Dedifferentiated amniotic fluid mesenchymal stem cell (primary cell): ENCODE results near the gene ACAA1.
"Not testable (repeated sequence)": the region's sequence is repeated elsewhere in the genome, so short reads cannot be mapped to it uniquely, and the experiment has no call there.

Experiments
- DNase-seq: peaks from one replicate; pipeline ENCODE4 v3.0.0-alpha.2; 2016; ENCODE audit errors: extremely low spot score

Gene ACAA1, protein sequence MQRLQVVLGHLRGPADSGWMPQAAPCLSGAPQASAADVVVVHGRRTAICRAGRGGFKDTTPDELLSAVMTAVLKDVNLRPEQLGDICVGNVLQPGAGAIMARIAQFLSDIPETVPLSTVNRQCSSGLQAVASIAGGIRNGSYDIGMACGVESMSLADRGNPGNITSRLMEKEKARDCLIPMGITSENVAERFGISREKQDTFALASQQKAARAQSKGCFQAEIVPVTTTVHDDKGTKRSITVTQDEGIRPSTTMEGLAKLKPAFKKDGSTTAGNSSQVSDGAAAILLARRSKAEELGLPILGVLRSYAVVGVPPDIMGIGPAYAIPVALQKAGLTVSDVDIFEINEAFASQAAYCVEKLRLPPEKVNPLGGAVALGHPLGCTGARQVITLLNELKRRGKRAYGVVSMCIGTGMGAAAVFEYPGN

GRCh38 chr3:38136777-38137614 is at the start of gene ACAA1:
Gene ACAA1, minus strand, starts transcription at chr3:38137127. Its CDS starts 92 bp downstream, at chr3:38137035.
- DNase-seq = peak; percentile 99

DNA sequence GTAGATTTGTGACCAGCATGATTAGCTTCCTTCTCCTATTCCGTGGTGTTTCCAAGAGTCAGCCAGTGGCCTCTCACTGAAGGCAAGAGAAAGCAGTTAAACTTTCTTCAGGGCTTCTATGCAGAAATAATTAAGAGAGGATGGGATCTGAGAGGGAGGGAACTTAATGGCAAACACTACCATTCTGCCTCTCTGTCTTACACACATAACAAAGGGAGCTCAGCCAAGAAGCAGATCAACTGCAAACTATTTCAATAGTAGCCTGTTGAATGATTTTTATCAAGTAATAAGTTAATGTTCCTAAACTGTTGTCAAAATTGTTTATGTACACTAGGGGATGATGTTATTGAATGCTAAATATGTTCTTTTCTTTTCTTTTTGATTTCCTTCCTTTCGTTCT is 40.3 kb upstream of the ACAA1 start:
- no peak for DNase-seq

DNA sequence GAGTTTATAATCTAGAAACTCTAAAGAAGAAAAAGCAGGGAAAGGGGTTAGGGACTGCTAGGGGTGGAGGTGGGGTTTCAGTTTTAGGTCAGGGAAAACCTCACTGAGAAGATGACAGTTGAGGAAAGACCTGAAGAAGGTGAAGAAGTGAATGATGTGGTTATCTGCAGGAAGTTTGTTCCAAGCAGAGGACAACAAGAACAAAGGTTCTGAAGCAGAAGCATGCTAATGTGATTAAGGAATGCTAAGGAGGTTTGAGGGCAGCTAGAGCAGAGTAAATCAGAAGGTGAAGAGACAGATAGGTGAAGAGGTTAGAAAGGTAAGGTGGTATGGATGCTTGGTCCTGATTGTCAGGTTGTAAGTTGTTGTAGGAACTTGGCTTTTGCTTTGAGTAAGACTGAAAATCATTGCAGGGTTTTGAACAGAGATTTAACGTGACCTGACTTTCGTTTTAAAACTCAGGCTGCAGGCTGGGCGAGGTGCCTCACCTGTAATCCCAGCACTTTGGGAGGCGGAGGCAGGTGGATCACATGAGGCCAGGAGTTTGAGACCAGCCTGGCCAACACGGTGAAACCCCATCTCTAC is 37.0 kb upstream of the ACAA1 start:
- no peak for DNase-seq

DNA sequence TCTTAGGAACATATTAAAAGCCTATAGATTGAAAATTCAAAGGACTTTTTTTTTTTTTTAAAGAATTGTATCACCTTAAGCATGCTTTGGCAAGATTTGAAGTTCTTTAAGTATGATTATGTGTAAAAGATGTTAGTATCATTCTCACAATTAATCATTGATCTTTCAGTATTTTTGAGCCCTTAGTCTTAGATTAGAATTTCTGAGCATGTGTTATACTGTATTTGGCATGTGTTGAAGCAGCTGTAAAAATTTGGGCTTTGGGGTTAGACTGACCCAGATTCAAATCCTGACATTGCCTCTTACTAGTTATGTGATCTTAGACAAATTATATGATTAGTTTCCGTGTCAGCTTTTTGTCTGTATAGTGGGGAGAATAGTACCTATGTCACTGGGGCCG is 34.7 kb upstream of the ACAA1 start:
- DNase-seq = no peak

- DNase-seq = no peak
Measured at GRCh38 chr3:38170722-38171121, 33.8 kb upstream of the ACAA1 start.

DNA sequence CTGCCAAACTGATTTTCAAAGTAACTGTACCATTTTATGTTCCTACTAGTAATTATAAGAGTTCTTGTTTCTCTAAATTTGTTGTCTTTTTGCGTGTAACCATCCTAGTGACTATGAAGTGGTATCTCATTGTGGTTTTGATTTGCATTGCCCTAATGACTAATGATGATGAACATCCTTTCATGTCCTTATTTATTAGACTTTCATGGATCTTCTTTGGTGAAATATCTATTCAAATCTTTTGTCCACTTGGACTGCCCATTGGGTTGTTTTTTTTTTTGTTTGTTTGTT is 32.0 kb upstream of the ACAA1 start:
- no peak for DNase-seq

DNA sequence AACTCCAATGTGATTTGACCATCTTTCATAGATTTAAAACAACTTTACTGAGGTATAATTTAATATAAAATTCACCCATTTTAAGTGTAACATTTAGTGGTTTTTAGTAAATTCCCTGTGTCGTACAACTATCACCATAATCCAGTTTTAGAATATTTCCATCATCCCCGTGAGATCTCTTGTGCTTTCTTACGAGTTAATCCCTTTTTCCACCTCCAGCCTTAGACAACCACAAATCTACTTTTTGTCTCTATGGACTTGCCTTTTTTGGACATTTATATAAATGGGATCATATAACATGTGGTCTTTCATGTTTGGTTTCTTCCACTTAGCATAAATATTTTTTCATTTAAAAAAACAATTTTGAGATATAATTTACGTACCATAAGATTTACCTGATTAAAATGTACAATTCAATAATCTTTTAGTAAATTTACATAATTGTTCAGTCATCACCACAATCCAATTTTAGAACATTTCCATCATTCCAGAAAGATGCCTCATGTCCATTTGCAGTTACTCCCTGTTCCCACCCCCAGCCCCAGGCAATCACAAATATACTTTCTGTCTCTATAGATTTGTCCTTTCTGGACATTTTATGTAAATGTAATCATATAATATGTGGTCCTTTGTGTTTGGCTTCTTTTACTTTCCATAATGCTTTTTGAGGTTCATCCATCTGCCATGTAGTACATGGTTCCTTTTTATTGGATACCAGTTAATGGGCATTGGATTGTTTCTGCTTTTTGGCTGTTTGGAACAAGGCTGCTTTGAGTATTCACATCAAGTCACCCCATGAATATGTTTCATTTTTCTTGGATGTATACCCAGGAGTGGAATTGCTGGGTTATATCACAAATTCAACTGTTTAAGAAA is 31.5 kb upstream of the ACAA1 start:
- DNase-seq = peak; percentile 89

DNA sequence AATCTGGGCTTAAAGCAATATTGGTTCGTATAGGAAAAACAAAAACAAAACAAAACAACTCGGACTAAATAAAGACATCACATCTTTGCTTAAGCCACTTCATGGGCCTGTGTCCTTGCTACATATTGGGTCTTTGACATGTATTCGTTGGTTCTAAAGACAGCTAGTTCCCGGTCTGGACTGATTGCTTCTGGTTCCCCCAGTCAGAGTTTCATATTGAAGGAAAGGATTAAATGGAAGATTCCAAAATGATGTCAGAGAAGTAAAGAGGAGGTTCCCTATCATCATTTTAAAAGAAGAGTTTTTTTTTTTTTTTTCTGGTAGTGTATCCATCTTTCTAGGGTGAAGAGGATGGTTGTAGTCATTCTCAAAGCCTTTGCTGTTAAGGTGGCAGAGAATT is 30.7 kb upstream of the ACAA1 start:
- no peak for DNase-seq

GRCh38 chr3:38165722-38166387 is 28.9 kb upstream of the ACAA1 start:
- peak; percentile 24 for DNase-seq

DNA sequence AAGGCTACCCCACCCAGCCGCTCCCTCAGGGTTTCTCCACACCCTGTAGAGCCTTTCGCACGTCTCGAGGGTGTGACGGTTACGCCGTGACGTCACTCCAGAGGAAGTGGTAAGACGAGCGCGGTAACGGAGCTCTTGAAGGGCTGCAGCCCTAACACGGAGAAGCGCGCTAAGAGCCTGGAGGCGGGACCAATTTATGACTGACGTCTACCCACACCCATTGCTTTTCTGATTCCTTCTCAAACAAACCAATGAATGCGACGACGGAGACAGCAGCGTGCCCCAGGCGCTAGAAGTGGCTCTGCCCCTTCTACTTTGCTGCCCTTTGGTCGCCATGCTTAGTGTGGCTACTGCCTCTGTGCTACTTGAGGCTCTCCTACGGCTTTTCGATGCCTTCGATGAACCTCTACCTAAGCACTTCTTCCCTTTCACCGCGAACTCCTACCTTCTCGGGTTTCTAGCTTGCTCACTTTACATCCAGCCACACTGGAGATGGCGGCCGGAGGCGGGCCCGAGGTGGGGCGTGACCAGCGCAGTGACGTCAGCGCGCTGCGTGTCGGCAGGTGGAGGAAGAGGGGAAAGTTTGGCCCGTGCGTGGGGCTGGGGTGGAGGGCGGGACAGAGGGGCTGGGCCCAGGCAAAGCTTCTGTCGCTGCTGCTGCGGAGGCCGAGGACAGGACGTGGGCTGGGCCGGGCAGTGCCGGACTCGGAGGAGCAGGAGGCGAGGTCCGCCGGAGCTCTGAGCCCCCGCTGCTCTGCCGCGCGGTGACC is 28.2 kb upstream of the ACAA1 start, which contains the start of gene OXSR1:
Gene OXSR1 (plus strand): TSS at position 586 of the 770 bp plus-strand sequence. CDS start 340 bp downstream, outside the sequence.
- DNase-seq = peak; percentile 100

DNA sequence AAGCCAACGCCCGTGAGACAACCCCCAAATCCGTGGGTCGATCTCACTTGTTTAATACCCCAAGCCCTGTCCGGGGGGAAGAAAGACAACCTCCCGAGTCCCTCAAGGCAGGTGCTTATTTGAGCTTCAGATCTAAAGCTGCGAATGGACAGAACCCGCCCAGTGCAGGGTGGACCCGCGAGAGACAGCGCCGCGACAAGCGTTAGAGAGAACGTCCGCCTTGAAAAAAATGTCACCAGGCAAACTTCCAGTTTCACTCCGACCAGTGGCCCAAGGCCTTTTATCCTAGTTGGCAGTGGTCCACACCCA is 27.7 kb upstream of the ACAA1 start:
- no peak for DNase-seq

- no peak for DNase-seq
Measured at GRCh38 chr3:38163841-38164642, 27.1 kb upstream of the ACAA1 start.

- no peak for DNase-seq
Measured at GRCh38 chr3:38163117-38163840, 26.4 kb upstream of the ACAA1 start.

DNA sequence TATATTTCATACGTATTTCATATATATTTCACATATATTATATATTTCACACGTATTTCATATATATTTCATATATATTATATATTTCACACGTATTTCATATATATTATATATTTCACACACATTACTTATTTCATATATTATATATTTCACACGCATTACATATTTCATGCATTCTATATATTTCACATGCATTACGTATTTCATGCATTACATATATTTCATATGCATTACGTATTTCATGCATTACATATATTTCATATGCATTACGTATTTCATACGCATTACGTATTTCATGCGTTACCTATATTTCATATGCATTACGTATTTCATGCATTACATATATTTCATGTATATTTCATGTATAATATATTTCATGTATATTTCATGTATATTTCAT is 23.8 kb upstream of the ACAA1 start:
- DNase-seq = not testable (repeated sequence)

GRCh38 chr3:38158472-38158871 is 21.5 kb upstream of the ACAA1 start:
- no peak for DNase-seq

DNA sequence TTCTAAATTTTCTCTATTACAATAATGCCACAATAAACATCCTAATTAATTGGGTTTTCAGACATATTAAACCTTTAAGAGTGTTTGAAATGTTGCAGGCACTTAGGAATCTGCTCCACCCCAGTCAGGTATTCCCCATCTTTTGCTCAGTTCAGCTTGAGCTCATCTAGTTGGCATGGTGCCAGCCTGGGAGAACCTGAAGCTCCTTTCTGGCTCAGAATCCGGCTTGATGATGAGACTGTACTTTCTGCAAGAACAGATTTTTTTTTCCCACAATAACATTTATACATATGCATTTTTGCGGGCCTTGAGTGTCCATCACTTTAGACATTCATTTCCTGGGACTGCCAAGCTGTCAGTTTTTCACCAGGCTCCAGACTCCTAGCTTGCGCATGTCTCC is 20.7 kb upstream of the ACAA1 start:
- DNase-seq = no peak

DNA sequence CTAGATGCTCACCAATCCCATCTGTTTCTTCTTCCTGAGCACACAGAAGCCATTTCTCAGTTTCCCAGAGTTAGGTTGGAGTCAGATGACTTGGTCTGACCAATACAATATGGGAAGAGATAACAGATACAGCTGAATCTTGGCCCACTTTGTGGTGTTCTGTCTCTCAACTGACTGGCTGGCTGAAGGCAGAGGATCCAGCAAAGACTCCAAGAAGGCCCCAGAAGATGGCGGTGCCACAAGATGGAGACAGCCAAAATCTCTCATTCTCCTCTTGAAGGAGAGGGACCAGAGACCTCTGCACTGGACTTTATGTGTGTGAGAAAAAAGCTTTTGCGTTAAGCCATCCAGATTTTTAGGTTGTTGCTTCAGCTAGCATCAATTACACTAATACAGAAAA is 20.2 kb upstream of the ACAA1 start:
- DNase-seq = no peak

DNA sequence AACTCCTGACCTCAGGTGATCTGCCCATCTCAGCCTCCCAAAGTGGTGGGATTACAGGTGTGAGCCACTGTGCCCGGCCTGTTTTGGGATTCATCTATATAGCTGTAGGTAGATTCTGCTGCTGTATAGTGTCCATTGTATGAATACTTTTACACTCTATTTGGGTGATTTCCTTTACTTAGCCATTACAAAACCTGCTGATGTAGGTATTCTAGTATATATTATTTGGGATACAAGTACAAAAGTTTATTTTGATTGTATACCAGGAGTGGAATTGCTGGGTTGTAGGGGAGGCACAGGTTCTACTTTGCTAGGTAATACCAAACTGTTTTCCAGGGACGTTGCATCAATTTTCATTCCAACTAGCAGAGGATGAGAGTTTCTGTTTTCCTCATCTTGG is 18.9 kb upstream of the ACAA1 start:
- DNase-seq = no peak

GRCh38 chr3:38154625-38155255 is 17.8 kb upstream of the ACAA1 start:
- no peak for DNase-seq
